ENCODE data around the gene SEC14L6.
"Not testable (repeated sequence)": the region's sequence is repeated elsewhere in the genome, so short reads cannot be mapped to it uniquely, and the experiment has no call there.

SEC14L6 gene

DNA sequence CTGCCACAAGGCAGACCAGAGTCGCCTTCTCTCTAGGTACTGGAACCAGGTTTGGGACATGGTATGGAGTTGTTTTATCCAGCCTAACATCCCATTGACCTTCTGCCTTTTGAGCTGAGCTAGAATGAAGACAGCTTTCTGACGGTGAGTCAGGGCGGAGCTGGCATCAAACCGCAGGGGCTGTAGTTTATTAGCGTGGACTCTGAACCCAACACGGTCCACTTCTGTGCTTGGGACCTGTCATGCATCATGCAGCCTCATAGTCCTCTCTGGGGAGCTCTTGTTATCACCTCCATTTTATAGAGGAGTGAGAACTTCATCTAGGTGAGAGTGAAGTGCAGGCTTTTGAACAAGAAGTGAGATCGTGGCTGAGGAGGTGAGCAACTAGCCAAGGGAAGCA lies 19.6 kb upstream of the SEC14L6 start:
- DNase-seq (ENCODE audit: low spot score) = no peak

DNA sequence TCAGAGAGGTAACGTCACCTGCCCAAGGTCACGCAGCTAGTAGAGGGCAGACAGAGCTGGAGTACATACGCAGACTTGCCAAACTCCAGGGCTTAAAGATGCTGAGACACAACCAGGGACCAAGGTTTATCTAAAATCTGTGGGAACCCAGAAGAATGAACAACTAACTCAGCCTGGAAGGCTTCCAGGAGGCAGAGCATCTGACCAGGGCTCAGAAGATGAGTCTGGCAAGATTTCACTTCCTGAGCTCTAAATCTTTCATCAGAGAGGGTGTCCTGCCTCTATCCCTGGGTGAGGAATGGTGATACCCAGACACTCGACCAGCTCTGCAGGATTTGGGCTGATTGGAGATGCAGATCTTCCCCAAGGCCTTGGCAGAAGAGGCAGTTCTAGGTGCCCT lies 18.8 kb upstream of the SEC14L6 start:
- DNase-seq (ENCODE audit: low spot score) = no peak

DNA sequence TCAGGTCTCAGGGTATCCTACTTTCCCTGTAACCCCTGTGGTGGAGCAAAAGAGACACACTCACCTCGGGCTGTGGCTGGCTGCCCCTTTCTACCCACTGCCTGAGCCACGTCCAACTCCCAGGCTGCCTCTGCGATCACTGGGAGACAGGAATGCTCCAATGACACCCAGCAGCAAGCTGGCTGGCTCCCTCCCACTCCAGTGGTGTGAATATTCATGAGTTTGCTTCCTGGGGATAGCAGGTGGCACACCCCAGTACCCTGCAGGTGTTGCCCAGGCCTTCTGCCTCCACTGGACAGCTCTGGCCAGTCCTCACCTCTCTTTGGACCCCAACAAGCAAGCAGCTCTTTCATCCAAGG lies 18.2 kb upstream of the SEC14L6 start:
- DNase-seq (ENCODE audit: low spot score) = no peak

DNA sequence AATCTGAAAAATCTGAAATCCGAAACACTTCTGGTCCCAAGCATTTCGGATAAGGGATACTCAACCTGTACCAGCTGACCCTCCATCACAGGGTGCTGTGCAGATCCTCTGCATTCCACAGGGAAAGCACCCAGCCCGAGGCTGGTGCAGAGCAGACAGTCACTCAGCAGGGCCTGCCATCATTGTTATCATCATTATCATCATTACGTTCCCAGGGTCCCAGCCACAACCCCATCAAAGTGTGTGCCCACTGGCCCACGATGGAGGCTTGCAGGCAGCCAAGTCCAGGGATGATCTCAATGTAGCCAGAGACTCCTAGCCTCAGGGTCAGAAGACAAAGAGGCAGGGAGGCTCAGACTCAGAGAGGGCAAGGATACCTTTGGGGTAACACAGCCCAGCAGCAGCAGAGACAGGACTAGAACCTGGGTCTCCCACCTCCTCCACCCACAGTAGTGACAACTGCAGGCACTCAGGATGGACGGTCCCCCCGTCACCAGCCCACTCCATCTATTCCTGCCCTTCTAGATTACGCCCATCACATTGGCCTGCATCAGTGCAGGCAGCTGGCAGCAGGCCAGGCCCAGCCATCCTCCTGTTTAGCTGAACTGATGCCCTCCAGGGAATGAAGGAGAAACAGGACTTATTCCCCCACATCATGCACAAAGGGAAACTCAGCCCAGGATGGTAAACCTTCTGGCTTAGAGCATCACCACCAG lies 17.7 kb upstream of the SEC14L6 start:
- DNase-seq (ENCODE audit: low spot score) = no peak

DNA sequence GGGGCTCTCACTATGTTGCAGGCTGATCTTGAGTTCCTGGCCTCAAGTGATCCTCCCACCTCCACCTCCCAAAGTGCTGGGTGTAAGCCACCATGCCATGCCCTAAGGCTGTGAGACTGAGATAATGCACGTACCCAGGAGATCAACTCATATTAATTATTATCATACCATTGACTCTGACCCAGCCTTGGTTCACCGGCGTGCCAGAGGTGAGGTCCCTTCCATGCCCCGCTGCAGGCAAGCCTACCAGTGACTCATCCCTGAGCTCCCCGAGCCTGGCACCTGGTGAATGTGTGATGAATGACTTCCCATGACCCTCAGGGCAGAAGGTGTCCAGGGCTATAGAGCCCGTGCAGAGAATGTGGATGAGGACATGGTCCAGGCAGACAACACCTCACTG lies 15.8 kb upstream of the SEC14L6 start:
- DNase-seq (ENCODE audit: low spot score) = no peak

DNA sequence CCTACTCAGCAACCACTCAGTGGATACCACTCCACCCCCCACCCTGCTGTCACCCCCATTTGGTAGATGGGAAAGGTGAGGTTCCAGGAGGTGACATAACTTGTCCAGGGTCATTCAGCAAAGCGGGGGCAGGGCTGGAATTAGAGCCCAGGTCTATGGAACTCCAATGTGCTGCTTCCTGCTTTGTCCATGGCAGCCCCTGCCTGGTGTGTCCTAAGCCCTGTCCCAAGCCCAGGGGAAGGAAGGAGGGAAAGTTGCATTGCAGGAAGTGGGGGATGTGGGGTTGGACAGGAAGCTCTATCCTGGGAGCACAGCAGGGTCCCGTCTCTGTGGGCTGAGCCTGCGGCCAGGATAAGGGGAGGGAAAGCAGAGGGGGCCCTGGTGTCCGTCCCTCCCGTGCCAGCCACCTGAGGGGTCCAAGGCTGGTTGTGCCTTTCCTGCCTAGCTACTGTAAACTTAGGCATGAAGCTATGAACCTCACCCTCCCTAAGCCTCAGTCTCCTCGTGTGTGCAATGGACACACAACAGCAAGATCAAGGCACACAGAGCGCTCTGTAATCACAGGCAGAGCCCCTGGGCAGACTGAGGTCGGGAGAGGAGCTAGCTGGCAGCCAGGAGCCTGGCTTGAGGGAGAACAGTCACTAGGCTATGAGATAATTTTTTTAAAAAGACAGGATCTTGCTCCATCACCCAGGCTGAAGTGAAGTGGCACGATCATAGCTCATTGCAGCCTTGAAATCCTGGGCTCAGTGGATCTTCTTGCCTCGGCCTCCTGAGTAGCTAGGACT lies 15.1 kb upstream of the SEC14L6 start:
- no peak for DNase-seq (ENCODE audit: low spot score)

DNA sequence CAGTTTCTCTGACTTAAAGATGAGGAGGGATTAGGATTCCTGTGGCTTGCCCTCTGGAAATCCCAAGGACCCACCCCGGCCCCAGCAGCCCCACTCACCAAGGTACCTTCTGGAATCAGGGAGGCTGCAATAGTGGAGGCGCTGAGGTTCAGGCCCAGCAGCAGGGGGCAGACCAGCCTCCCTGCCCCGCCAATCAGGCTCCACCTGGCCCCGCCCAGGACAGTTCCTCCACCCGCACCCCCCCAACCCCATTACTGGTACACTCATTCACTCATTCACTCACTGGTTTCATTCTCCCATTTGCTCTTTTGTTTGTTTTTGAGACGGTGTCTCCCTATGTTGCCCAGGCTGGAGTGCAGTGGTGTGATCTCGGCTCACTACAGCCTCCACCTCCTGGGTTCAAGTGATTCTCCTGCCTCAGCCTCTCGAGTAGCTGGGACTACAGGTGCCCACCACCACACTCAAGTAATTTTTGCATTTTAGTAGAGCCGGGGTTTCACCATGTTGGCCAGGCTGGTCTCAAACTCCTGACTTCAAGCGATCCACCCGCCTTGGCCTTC lies 14.2 kb upstream of the SEC14L6 start:
- not testable (repeated sequence) for DNase-seq (ENCODE audit: low spot score)

DNA sequence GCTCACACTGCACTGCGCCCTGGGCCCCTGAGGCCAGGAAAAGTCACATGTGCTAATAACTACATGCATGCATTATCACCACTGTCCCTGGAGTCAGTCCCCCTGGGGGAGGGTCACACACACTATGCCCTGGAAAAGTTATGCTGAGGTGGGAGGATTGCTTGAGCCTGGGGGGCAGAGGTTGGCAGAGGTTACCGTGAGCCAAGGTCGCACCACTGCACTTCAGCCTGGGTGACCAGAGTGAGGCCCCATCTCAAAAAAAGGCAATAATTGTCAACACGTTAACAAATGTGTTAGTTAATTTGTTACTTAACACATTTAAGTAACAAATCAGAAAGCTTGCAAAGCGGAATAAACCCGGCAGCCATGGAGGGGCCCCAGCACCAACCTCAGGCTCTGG lies 13.3 kb upstream of the SEC14L6 start:
- DNase-seq (ENCODE audit: low spot score) = no peak

DNA sequence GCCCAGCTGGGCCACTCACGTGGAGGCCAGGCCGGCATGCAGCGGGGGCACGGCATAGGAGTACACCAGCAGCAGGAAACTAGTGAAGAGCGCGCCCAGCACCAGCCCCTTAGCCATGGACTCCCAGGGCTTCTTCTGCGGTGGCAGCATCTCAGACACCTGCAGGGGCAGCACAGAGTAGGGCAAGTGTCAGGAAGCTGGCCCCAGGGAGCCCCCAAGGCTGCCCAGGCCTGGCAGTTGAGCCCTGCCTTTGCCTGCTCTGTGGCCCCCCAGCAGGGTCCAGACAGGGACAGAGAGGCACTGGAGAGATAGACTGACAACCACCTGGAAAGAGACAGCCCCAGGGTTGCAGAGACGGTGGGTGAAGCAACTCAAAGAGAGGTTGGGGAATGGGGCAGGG lies 10.7 kb upstream of the SEC14L6 start:
- DNase-seq (ENCODE audit: low spot score) = no peak

DNA sequence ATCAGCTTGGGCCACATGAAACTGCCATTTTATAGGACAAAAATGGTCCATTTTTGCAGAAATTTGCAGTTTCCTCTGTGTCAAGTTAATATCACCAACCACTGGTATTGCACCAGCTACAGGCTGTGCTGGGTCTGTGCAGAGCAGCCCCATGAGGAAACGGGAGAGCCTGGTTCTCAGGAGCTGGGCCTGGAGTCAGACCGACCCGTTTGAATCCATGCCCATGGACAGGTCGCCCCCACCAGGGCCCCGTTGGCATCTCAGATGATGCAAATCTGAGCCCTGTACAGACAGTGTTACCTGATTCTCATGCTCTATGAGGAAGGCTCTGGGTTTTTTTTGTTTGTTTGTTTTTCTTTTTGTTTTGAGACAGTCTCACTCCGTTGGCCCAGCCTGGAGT lies 9.8 kb upstream of the SEC14L6 start:
- no peak for DNase-seq (ENCODE audit: low spot score)

DNA sequence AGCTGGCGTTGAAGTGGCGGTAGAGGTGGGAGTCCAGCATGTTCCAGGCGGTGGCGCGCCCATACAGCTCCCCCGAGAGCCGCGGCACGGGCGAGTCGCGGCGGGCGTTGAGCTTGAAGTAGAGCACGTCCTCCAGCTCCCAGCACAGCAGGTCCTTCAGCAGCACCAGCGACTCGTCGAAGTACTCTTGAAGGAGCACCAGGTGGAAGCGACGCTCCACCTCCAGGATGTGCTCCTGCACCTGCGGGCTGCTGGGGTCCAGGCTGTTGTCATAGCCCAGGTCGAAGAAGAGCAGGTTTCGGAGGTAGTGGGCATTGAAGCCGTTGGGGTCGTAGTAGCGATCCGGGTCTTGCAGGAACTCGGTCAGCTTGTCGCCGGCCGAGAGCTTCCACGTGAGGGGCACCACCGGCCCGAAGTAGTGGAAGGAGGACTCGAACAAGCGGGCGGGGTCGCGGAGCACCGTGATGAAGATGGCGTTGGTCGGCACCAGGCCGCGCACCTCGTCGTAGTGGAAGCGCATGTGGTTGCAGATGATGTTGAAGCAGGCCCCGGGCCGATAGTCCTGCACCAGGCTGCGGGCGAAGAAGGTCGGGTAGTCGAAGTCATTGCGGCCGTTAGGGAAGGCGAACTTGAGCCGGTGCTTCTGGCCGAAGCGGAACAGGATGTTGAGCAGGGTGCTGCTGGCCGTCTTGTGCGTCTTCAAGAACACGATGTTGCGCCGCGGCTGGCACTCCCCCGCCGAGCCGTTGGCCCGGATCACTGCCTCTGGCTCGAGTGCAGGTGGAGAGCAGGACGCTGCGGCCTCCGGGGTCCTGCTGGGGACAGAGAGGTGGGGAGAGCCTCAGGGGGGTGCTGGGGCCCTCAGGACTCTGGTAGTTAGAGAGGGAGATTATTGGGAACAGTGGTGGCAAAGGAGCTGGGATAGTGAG lies 9.0 kb upstream of the SEC14L6 start:
- no peak for DNase-seq (ENCODE audit: low spot score)

DNA sequence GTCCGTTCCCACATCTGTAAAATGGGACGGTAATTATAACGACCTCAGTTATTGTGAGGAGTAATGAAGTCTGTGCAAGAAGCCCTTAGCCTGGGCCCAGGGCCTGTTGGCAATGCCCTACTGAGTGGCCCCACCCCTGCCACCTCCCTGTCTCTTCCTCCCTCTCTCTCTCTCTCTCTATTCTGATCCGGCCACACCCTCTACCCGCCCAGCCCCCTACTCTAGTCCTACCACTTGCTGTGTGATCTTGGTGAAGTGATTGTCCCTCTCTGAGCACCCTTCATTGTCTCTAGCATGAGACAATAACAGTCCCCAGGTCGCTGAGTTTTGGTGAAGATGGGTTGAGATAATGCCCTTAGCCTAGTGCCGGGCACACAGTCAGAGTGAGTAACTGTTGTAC lies 7.4 kb upstream of the SEC14L6 start:
- no peak for DNase-seq (ENCODE audit: low spot score)

DNA sequence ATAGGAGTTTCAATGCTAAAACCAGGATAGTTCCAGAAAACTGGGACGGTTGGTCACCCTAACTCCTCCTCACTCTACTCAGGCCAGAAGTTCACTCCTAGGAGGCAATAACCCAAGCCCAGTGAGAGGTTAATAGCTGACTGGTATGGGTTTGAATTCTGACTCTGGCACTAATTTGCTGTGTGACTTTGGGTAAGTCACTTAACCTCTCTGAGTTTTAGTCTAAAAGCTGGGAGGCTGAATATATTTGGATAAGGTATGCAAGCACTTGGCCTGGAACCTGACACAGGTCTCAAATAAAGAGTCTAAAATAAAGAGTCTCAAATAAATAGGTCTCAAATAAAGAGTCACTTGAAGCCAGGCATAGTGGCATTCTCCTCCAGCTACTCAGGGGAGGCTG lies 6.2 kb upstream of the SEC14L6 start:
- no peak for DNase-seq (ENCODE audit: low spot score)

DNA sequence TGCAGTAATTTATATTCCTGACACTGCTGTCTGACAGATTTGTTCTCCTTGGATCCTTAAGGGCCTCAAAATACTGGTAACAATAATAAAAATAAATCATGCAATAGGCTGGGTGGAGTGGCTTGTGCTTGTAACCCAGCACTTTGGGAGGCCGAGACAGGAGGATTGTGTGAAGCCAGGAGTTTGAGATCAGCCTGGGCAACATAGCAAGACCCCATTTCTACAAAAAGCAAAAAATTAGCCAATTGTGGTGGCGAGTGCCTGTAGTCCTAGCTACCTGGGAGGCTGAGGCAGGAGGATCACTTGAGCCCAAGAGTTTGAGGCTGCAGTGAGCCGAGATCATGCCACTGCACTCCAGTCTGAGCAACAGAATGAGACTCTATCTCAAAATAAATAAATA lies 5.3 kb upstream of the SEC14L6 start:
- DNase-seq (ENCODE audit: low spot score) = not testable (repeated sequence)

DNA sequence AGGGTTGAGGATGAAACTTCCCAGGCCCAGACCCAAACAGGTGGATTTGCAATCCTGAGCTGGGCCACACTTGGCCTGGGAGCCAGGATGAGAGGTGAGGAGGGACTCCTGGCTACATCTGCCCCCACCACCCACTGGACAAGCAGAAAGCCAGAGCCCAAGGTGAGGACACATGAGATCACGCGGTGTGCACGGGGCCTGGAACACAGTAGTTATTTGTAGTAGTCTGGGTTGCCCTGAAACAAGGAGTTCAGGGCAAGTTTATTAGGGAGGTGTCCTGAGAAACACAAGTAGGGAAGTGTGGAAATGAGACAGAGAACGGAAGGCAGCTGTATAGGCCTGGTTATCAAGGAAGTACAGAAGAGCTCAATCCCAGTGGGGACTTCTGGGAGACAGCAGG lies 647 bp upstream of the SEC14L6 start:
- DNase-seq (ENCODE audit: low spot score) = no peak

DNA sequence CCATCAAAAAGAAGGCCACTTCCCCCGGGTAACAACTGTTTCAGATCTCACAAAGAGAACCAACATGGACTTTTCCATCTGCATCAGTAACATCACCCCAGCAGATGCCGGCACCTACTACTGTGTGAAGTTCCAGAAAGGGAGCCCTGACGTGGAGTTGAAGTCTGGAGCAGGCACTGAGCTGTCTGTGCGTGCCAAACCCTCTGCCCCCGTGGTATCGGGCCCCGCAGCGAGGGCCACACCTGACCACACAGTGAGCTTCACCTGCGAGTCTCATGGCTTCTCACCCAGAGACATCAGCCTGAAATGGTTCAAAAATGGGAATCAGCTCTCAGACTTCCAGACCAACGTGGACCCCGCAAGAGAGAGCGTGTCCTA lies 3.7 kb downstream of the SEC14L6 start:
- no peak for DNase-seq (ENCODE audit: low spot score)

DNA sequence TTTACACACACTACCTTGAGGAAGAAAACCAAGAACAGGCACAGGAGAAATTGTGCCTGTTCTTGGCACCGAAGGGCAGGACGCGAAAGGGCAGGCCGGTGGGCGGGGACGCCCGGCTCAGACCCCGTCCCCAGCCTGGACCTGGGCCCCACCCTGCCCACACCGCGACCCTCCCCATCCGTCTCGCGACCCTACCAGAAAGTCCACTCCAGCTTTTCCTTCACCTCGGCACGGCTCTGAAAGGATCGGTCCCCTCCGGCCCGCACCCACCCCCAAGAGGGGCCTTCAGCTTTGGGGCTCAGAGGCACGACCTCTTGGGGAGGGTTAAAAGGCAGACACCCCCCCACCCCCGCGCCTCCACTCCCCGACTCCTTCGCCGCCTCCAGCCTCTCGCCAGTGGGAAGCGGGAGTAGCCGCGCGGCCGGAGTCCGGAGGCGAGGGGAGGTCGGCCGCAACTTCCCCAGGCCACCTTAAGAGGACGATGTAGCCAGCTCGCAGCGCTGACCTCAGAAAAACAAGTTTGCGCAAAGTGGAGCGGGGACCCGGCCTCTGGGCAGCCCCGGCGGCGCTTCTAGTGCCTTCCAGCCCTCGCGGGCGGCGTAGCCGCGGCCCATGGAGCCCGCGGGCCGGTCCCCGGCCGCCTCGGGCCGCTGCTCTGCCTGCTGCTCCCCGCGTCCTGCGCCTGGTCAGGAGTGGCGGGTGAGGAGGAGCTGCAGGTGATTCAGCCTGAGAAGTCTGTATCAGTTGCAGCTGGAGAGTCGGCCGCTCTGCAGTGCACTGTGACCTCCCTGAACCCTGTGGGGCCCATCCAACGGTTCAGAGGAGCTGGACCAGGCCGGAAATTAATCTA lies 4.4 kb downstream of the SEC14L6 start:
- no peak for DNase-seq (ENCODE audit: low spot score)

DNA sequence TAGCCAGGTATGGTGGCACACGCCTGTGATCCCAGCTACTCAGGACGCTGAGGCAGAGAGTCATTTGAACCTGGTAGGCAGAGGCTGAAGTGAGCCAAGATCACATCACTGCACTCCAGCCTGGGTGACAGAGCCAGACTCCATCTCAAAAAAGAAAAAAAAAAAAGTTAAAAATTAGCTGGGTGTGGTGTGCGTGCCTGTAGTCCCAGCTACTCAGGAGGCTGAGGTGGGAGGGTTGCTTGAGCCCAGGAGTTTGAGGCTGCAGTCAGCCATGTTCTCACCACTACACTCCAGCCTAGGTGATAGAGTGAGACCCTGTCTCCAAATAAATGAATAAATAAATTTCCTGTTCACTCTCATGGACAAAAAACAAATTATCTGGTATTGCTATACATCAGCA lies 5.0 kb downstream of the SEC14L6 start:
- DNase-seq (ENCODE audit: low spot score) = not testable (repeated sequence)

DNA sequence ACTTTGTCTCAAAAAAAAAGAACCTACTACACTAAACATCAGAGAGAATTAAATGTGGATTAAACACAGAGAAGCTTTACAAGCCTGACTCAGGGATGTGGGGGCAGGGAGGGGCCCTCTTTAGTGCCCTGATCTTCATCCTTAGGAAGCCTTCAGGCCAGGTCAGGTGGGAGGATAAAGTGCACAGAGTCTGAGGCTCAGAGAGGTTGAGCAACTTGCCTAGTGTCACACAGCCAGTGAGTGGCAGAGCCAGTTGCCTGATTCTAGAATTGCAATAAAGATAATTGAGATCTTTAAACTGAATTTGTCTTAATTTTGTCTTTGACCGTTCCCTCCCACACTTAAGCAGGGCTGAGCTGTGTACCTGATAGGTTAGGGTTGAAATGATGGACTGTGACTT lies 7.2 kb downstream of the SEC14L6 start:
- no peak for DNase-seq (ENCODE audit: low spot score)

DNA sequence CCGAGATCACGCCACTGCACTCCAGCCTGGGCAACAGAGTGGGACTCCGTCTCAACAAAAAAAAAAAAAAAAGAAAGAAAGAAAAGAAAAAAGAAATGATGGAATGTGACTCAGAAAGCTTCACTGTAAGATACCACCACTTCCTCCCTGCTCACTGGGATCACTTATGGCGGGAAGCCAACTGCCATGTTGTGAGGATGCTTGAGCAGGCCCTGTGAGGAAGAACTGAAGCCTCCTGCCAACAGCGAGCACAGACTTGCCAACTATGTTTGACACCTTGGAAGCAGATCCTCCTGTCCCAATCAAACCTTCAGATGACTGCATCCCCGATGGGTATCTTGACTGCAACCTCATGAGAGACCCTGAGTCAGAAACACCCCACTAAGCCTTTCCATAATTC lies 8.3 kb downstream of the SEC14L6 start:
- DNase-seq (ENCODE audit: low spot score) = no peak

DNA sequence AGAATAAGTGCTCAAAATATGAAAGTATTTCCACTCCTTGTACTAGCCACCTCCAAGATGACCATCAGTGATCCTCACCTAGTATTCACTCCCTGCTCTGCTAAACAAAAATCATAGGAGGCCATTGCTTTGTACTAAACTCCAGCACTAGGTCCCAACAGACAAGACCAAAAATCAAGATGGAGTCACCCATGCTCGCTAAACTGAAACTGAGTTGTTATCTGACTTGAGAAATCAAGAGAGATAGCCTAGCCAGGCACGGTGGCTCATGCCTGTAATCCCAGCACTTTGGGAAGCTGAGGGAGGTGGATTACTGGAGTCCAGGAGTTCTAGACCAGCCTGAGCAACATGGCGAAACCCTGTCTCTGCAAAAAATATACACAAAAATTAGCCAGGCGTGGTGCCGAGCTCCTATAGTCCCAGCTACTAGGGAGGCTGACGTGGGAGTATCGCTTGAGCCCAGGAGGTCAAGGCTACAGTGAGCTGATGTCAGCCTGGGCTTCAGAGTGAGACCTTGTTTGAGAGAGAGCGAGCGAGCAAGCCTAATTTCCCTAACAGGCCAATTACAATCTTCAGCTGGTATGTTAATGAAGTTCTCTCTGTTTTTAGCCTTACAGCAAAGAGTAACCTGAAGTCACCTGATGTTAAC lies 9.3 kb downstream of the SEC14L6 start:
- DNase-seq (ENCODE audit: low spot score) = no peak

All from hepatic stellate cell (primary cell).